Sigmoid colon (tissue), 7 donors: ENCODE data around the gene PUS1. TPM values are rescaled to one million over a fixed set of nuclear protein-coding genes. Genes with fewer than 3 reads are reported as not detected.
"Not testable (repeated sequence)": the region's sequence is repeated elsewhere in the genome, so short reads cannot be mapped to it uniquely, and the experiment has no call there.

Experiments
- DNase-seq: peaks from one replicate; pipeline ENCODE4 v3.0.0-alpha.2; 2019
- H3K27ac ChIP-seq, 4 donors: fragments of 200-600 bp; sonication (generic); one replicate each; pipeline ENCODE4 v1.5.1; 2016 to 2019; ENCODE audit warnings: mild to moderate bottlenecking in 1 of 4
- H3K27me3 ChIP-seq, 3 donors: fragments of 200-600 bp; sonication (generic); one replicate each; pipeline ENCODE4 v1.5.1; 2019; ENCODE audit warnings: mild to moderate bottlenecking in 1 of 3
- H3K36me3 ChIP-seq, 4 donors: fragments of 200-600 bp; sonication (generic); one replicate each; pipeline ENCODE4 v1.5.1; 2016 to 2019
- H3K4me1 ChIP-seq, 4 donors: fragments of 200-600 bp; sonication (generic); one replicate each; pipeline ENCODE4 v1.5.1; 2017 to 2019
- H3K4me3 ChIP-seq, 4 donors: fragments of 200-600 bp; sonication (generic); one replicate each; pipeline ENCODE4 v1.5.1; 2017 to 2019; ENCODE audit warnings: mild to moderate bottlenecking in 2 of 4, moderate library complexity in 1 of 4
- H3K9me3 ChIP-seq, 4 donors: fragments of 200-600 bp in 3 of 4; sonication (generic) in 3 of 4; one replicate each; pipeline versions ENCODE4 v1.5.1 to v1.6.1; 2013 to 2019
- EP300 ChIP-seq, 4 donors: sonication (generic); formaldehyde crosslinking; IDR thresholded peaks; one replicate each; pipeline ENCODE4 v1.6.1; 2017; ENCODE audit warnings: antibody characterized with exemption in 4 of 4
- POLR2A ChIP-seq, 2 donors: fragments of 450-650 bp; IDR thresholded peaks; one replicate each; pipeline ENCODE4 v1.6.1; 2016; ENCODE audit warnings: antibody characterized with exemption in 2 of 2, mild to moderate bottlenecking in 2 of 2, moderate library complexity in 2 of 2
- POLR2AphosphoS5 ChIP-seq, 4 donors: sonication (generic); formaldehyde crosslinking; IDR thresholded peaks; one replicate each; pipeline ENCODE4 v1.6.1; 2017; ENCODE audit warnings: antibody characterized with exemption in 4 of 4
- WGBS, 2 donors: extraction: QIAGEN DNeasy Blood & Tissue Kit; methylation state at CpG; one replicate each; pipeline ENCODE4 v1.1.7; 2013; 5-methylcytosine and 5-hydroxymethylcytosine counted together
- intact Hi-C: fragments of 100-400 bp; cut with DNase I; formaldehyde crosslinking; loops from one replicate; pipeline ENCODE4 v1.15.1; 2023
- polyA plus RNA-seq, 3 donors: library from polyadenylated mRNA; stranded (reverse); fragments of 200-250 nt; gene quantifications; one replicate each; pipeline ENCODE4 v1.2.3, GENCODE V29; 2013
- total RNA-seq, 4 donors: library from RNA; depleted of rRNA; stranded (reverse); fragments of >200 nt; gene quantifications; one replicate each; pipeline ENCODE4 v1.1.0, GENCODE V29; 2016
- TF ChIP-seq, protein P1 (sequence below), 4 experiments: fragments of 450-650 bp in 3 of 4; fragments of 200-600 bp in 1 of 4; IDR thresholded peaks; one replicate each; pipeline ENCODE4 v1.5.1; 2016 to 2019; ENCODE audit warnings: antibody characterized with exemption in 4 of 4, mild to moderate bottlenecking in 3 of 4, moderate library complexity in 2 of 4
- donor health status: healthy with polysubstance abuse.
- donor health status: Bipolar disorder and iron deficiency.
- donor health status: healthy.

PUS1 gene
- total and polyA plus RNA-seq, 7 donors, result 7.6 to 33.8 (median 9.1) TPM

DNA sequence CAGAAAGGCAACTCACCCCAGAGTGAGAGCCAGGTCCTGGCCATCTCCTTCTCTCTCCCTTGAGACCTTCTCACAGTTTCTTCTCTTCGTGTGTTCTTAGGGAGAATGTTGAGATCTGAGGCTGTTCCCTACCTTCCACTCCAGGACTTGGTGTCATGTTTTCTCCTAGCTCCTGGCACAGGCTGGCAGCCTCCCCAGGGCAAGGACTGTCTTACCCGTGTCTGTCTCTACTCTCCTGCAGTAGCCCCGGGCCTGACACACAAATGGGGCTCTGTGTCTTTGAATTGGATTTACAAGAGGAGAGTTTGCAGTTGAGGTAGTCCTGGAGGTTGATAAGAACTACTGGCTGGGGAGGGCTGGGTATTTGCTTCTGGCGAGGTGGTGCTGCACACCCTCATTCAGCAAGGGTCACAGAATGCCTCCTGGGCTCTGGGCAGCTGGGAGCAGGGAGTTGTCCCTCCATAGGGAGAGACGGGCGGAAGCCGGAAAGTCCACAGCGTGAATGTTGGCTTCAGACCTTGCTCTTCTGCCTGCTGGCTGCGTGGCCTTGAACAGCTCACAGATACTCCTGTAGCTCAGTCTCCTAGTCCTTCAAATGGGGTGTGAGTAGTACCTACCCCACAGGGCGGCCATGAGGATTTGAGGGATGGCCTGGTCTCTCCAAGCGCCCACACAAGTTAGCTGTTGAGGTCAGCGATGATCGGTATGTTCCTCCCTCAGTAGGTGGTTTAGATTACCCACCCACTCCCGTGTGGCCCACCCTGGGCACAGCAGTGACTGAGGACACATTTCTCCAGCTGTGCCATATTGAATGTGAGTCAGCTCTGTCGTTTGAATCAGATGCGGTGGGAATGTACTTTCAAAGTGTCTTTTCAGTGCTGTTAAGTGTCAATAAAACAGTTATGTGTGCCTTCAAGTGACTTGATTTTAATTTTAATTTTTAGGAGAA lies 30.8 kb downstream of the PUS1 start:
- H3K36me3 ChIP-seq, result peaks cover 0 to 19% (median 0%) of the 10 kb centered on the region in 4 donors
- DNase-seq, result no peak
- no peak overlapping the region for H3K4me3 ChIP-seq
- intact Hi-C loops, result no loop called here
- WGBS, 2 donors, result 84 to 89% methylated on average over 16 of the region's 16 CpGs
- no peaks in the 10 kb centered on the region for H3K9me3 ChIP-seq
- peaks cover 0 to 40% (median 29%) of the 10 kb centered on the region in 4 donors for H3K4me1 ChIP-seq
- H3K27ac ChIP-seq, result no peak overlapping the region
- no peaks in the 10 kb centered on the region for H3K27me3 ChIP-seq
- no peak for TF ChIP-seq EP300 (IDR thresholded peaks at IDR 0.05)
- no peak for TF ChIP-seq POLR2A (IDR thresholded peaks at IDR 0.05)
- TF ChIP-seq, protein P1, sequence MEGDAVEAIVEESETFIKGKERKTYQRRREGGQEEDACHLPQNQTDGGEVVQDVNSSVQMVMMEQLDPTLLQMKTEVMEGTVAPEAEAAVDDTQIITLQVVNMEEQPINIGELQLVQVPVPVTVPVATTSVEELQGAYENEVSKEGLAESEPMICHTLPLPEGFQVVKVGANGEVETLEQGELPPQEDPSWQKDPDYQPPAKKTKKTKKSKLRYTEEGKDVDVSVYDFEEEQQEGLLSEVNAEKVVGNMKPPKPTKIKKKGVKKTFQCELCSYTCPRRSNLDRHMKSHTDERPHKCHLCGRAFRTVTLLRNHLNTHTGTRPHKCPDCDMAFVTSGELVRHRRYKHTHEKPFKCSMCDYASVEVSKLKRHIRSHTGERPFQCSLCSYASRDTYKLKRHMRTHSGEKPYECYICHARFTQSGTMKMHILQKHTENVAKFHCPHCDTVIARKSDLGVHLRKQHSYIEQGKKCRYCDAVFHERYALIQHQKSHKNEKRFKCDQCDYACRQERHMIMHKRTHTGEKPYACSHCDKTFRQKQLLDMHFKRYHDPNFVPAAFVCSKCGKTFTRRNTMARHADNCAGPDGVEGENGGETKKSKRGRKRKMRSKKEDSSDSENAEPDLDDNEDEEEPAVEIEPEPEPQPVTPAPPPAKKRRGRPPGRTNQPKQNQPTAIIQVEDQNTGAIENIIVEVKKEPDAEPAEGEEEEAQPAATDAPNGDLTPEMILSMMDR (IDR thresholded peaks at IDR 0.05), result no peak
- no peak for TF ChIP-seq POLR2AphosphoS5 (IDR thresholded peaks at IDR 0.05)

DNA sequence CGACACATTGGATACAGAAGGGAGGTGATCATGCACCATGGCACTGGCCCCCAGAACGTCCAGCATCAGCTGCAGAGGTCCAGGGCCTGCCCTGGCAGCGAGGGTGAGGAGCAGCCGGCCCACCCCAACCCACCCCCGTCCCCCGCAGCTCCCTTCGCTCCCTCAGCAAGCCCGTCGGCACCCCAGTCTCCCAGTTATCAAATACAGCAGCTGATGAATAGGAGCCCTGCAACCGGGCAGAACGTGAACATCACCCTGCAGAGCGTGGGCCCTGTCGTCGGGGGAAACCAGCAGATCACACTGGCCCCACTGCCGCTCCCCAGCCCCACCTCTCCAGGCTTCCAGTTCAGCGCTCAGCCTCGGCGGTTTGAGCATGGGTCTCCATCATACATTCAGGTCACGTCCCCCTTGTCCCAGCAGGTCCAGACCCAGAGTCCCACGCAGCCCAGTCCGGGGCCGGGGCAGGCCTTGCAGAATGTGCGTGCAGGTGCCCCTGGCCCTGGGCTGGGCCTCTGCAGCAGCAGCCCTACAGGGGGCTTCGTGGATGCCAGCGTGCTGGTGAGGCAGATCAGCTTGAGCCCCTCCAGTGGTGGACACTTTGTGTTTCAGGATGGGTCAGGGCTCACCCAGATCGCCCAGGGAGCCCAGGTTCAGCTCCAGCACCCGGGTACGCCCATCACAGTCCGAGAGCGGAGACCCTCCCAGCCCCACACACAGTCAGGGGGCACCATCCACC lies 31.7 kb downstream of the PUS1 start:
- not testable (repeated sequence) for DNase-seq

DNA sequence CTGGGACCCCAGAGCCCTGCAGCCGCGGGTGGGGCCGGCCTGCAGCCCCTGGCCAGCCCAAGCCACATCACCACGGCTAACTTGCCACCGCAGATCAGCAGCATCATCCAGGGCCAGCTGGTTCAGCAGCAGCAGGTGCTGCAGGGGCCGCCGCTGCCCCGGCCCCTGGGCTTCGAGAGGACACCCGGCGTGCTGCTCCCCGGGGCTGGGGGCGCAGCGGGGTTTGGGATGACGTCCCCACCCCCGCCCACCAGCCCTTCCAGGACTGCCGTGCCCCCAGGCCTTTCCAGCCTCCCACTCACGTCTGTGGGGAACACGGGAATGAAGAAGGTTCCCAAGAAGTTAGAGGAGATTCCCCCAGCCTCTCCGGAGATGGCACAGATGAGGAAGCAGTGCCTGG lies 32.3 kb downstream of the PUS1 start:
- DNase-seq, H3K27ac ChIP-seq, intact Hi-C loops, H3K4me3 ChIP-seq, H3K9me3 ChIP-seq, H3K27me3 ChIP-seq: not testable (repeated sequence)
- WGBS, 2 donors, result 94 to 97% methylated on average over 12 of the region's 20 CpGs
- Histone ChIP-seq H3K36me3 (peaks cover 0 to 19% (median 0%) of the 10 kb centered on the region in 4 donors), H3K4me1 (peaks cover 0 to 48% (median 30%) of the 10 kb centered on the region in 4 donors)

More for the DNA sequence above, 31.7 kb downstream of the PUS1 start:
- peaks cover 0 to 49% (median 30%) of the 10 kb centered on the region in 4 donors for H3K4me1 ChIP-seq
- H3K27ac ChIP-seq, H3K9me3 ChIP-seq, H3K27me3 ChIP-seq, H3K4me3 ChIP-seq, intact Hi-C loops: not testable (repeated sequence)
- 94 to 95% methylated on average over 22 to 23 of the region's 30 CpGs for WGBS, 2 donors
- peaks cover 0 to 19% (median 0%) of the 10 kb centered on the region in 4 donors for H3K36me3 ChIP-seq

DNA sequence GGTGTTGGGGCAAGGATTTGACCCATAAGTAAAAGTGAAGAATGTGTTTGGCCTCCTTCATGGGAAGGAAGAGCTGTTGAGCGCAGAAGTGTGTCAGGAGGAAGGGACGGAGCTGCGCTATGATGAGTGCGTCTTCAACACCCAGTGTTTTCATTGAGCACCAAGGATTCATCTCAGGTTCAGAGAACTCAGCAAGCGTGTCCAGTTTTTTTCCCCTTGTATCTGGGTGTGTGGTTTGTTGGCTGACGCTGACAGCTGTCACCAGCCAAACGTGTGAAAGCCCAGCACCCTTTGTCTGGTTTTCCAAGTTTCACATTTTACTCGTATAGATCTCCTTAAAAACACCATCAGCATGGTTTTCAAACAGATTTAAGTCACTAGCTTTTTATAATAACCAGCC lies 33.0 kb downstream of the PUS1 start:
- TF ChIP-seq, protein P1 (IDR thresholded peaks at IDR 0.05), result no peak
- no peak for TF ChIP-seq POLR2A (IDR thresholded peaks at IDR 0.05)
- no peak for TF ChIP-seq EP300 (IDR thresholded peaks at IDR 0.05)
- no peak for TF ChIP-seq POLR2AphosphoS5 (IDR thresholded peaks at IDR 0.05)
- peaks cover 0 to 41% (median 25%) of the 10 kb centered on the region in 4 donors for H3K4me1 ChIP-seq
- H3K36me3 ChIP-seq, result peaks cover 0 to 19% (median 0%) of the 10 kb centered on the region in 4 donors
- H3K27ac ChIP-seq, result no peak overlapping the region
- no peak overlapping the region for H3K4me3 ChIP-seq
- H3K9me3 ChIP-seq, result no peaks in the 10 kb centered on the region
- intact Hi-C loops, result no loop called here
- no peak for DNase-seq
- H3K27me3 ChIP-seq, result no peaks in the 10 kb centered on the region
- 88 to 91% methylated on average over 8 of the region's 8 CpGs for WGBS, 2 donors

DNA sequence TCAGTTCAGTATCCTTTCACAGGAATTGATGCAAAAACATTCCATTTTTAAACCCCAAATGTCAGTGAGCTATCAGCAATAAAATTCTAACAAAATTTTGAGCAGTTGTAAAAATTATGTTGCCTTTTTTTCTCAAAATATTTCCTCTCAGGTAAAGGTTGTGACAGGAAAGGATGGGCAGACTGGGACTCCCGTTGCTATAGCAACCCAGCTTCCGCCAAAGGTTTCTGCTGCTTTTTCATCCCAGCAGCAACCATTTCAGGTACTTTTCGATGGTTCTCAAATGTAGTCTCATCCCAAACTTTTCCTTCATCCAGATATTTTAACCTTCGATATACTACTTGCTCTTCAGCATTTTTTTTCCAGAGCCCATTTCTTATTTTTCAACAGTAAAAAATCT lies 34.3 kb downstream of the PUS1 start:
- peaks cover 0 to 35% (median 23%) of the 10 kb centered on the region in 4 donors for H3K4me1 ChIP-seq
- H3K27me3 ChIP-seq, result no peaks in the 10 kb centered on the region
- H3K9me3 ChIP-seq, result no peaks in the 10 kb centered on the region
- TF ChIP-seq, protein P1 (IDR thresholded peaks at IDR 0.05), result no peak
- TF ChIP-seq POLR2AphosphoS5 (IDR thresholded peaks at IDR 0.05) (no peak), EP300 (IDR thresholded peaks at IDR 0.05) (no peak), POLR2A (IDR thresholded peaks at IDR 0.05) (no peak)
- intact Hi-C loops, result no loop called here
- H3K36me3 ChIP-seq, result peaks cover 0 to 19% (median 0%) of the 10 kb centered on the region in 4 donors
- H3K27ac ChIP-seq, result no peak overlapping the region
- H3K4me3 ChIP-seq, result no peak overlapping the region
- no peak for DNase-seq
- WGBS, 2 donors, result 75 to 87% methylated on average over 4 of the region's 4 CpGs
